ENCODE measurements around the gene SH3GLB1. TPM values are rescaled to one million over a fixed set of nuclear protein-coding genes. Genes with fewer than 3 reads are reported as not detected.

Gene SH3GLB1
- total RNA-seq, 1 experiment from 2014 or later: 36.6 TPM

GRCh38 chr1:86758570-86758969 lies 54.2 kb downstream of the SH3GLB1 start:
- H3K27me3 ChIP-seq (ENCODE audit: insufficient read depth, low read length): no peaks in the 10 kb centered on the region
- H4K20me1 ChIP-seq (ENCODE audit: control insufficient read depth, insufficient read depth, insufficient read length): no peaks in the 10 kb centered on the region
- peaks cover 5% of the 10 kb centered on the region; the same call in 1 of the 2 replicates for H3K4me1 ChIP-seq (ENCODE audit: insufficient read depth, low read length)
- peaks cover 16 to 17% of the 10 kb centered on the region in 2 experiments for H3K4me1 Mint-ChIP-seq
- DNase-seq: no peak
- no peak overlapping the region for H4K5ac ChIP-seq (ENCODE audit: insufficient read length, low read depth, low read length)
- H3K79me1 ChIP-seq (ENCODE audit: insufficient read depth, low read depth, low read length, poor library complexity, severe bottlenecking): no peaks in the 10 kb centered on the region
- H3T11ph ChIP-seq (ENCODE audit: low read length): no peak overlapping the region
- H2AK5ac ChIP-seq (ENCODE audit: insufficient read length, low read length): no peak overlapping the region
- H2BK120ac ChIP-seq (ENCODE audit: low read depth, low read length, poor library complexity, severe bottlenecking): no peak overlapping the region
- H3K27me3 Mint-ChIP-seq (ENCODE audit: low read depth): peaks cover 3% of the 10 kb centered on the region
- H2AFZ ChIP-seq (ENCODE audit: low read length): no peak overlapping the region
- no peak overlapping the region for H2BK5ac ChIP-seq (ENCODE audit: insufficient read length, low read length)
- no peak overlapping the region for H2BK15ac ChIP-seq (ENCODE audit: low read depth, low read length)
- no CpG with 5 or more reads among the region's 3 CpGs for WGBS (ENCODE audit: extremely low coverage, insufficient read length, low lambda C conversion rate)
- no peak overlapping the region for H3K23ac ChIP-seq (ENCODE audit: insufficient read length, low read depth, low read length)
- H3K9me3 ChIP-seq (ENCODE audit: control insufficient read depth, low read depth, low read length): no peaks in the 10 kb centered on the region
- H3K79me2 ChIP-seq (ENCODE audit: insufficient read depth, low read length): no peaks in the 10 kb centered on the region; the same call in 1 of the 2 replicates
- no peak overlapping the region for H3K9ac ChIP-seq (ENCODE audit: extremely low read depth, insufficient read length, low read length)
- H3K14ac ChIP-seq (ENCODE audit: insufficient read depth, low read length): no peak overlapping the region
- no peak overlapping the region for H3K4ac ChIP-seq (ENCODE audit: low read depth, low read length)
- H3K4me2 ChIP-seq (ENCODE audit: insufficient read depth, insufficient read length, low read length): no peak overlapping the region
- TF ChIP-seq, protein P1, sequence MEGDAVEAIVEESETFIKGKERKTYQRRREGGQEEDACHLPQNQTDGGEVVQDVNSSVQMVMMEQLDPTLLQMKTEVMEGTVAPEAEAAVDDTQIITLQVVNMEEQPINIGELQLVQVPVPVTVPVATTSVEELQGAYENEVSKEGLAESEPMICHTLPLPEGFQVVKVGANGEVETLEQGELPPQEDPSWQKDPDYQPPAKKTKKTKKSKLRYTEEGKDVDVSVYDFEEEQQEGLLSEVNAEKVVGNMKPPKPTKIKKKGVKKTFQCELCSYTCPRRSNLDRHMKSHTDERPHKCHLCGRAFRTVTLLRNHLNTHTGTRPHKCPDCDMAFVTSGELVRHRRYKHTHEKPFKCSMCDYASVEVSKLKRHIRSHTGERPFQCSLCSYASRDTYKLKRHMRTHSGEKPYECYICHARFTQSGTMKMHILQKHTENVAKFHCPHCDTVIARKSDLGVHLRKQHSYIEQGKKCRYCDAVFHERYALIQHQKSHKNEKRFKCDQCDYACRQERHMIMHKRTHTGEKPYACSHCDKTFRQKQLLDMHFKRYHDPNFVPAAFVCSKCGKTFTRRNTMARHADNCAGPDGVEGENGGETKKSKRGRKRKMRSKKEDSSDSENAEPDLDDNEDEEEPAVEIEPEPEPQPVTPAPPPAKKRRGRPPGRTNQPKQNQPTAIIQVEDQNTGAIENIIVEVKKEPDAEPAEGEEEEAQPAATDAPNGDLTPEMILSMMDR (conservative IDR thresholded peaks at IDR 0.05): no peak
- no peak overlapping the region for H2BK12ac ChIP-seq (ENCODE audit: insufficient read length, low read depth, low read length)
- H3K27ac ChIP-seq (ENCODE audit: insufficient read length, low read depth, low read length): no peak overlapping the region
- H3K9me3 Mint-ChIP-seq: no peaks in the 10 kb centered on the region
- no peak overlapping the region for H3K27ac Mint-ChIP-seq
- H3K36me3 Mint-ChIP-seq (ENCODE audit: insufficient read depth in 1 of 3, low read depth in 3 of 3): no peaks in the 10 kb centered on the region
- H3K4me3 Mint-ChIP-seq: no peak overlapping the region
- H2BK20ac ChIP-seq (ENCODE audit: low read depth, low read length, poor library complexity, severe bottlenecking): no peak overlapping the region
- no peak overlapping the region for H4K91ac ChIP-seq (ENCODE audit: insufficient read length, low read depth, low read length)
- H3K56ac ChIP-seq (ENCODE audit: insufficient read length, low read depth, low read length): no peak overlapping the region
- no peak overlapping the region for H4K8ac ChIP-seq (replicated peaks; ENCODE audit: insufficient read length, low read depth, low read length)
- H3K18ac ChIP-seq (ENCODE audit: insufficient read length, low read depth, low read length): no peak overlapping the region
- H3K23me2 ChIP-seq (ENCODE audit: insufficient read length, low read depth, low read length, poor library complexity, severe bottlenecking): no peaks in the 10 kb centered on the region

Data from H9 (cell line).